ENCODE results near the gene CPA4.

The CPA4 gene

DNA sequence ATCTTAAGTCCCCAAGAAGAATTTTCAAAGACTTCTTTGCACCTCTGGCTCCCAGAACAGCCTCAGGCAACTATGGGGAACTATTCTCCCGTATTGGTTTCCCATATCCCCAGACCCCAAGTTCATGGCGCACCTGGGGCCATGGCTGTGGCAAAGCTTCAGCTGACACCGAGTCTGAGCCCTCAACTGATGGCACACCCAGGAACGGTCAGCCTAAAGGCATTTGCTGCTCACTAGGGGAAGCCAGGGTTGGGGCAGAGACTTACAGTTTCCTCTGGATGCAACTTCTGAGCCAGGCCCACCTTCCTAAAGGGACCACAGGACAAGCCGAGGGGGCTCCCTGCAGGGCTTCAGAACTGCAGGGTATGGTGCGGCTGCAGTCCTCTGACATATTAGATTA, 73.6 kb downstream of the CPA4 start:
- no peak for DNase-seq

DNA sequence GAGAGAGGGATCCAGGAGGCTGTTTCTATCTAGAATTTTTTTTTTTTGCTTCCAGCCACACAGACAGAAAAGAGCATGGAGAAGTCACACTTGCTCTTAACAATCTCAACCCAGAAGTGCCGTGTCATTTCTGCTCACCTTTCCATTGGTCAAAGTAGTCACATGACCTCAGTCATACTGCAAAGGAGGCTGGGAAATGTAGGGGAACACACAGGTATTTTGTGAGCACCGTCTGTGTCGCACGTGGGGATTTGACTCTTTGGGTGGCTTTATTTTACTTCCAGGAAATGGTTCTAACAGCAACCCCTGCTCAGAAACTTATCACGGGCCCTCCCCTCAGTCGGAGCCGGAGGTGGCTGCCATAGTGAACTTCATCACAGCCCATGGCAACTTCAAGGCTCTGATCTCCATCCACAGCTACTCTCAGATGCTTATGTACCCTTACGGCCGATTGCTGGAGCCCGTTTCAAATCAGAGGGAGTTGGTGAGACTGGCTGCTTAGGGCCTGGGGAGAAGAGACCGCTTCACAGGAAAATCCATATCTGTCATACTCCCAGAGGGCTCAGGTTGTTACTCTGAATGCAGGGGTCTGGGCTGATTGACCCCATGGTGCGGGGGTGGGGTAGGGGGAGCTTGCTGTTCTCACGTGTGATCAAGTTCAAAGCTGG, 74.3 kb downstream of the CPA4 start:
- no peak for DNase-seq

DNA sequence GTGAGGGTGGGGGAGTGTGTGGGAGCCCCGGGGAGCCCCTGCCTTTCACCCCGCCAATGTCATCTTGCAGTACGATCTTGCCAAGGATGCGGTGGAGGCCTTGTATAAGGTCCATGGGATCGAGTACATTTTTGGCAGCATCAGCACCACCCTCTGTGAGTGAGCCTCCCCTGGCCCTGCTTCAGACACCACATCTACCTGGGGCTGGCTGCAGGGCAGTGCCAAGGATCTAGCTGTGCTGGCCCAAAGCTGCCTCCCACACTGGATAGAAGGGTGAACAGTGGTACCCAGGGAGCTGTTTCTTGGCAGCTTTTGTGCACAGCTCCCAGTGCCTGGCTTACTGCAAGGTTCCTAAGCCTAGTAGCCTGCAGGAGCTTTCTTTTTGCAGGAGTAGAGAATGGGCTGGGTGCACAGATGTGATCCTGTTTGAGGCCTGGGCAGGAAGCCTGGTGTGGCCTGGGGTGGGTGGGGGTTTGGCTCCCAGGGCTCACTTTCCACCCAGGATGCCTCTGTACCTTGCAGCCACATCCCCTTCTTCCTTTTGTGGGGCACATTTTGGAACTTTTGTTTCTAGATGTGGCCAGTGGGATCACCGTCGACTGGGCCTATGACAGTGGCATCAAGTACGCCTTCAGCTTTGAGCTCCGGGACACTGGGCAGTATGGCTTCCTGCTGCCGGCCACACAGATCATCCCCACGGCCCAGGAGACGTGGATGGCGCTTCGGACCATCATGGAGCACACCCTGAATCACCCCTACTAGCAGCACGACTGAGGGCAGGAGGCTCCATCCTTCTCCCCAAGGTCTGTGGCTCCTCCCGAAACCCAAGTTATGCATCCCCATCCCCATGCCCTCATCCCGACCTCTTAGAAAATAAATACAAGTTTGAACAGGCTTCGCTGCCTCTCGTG, 75.1 kb downstream of the CPA4 start:
- DNase-seq: no peak

DNA sequence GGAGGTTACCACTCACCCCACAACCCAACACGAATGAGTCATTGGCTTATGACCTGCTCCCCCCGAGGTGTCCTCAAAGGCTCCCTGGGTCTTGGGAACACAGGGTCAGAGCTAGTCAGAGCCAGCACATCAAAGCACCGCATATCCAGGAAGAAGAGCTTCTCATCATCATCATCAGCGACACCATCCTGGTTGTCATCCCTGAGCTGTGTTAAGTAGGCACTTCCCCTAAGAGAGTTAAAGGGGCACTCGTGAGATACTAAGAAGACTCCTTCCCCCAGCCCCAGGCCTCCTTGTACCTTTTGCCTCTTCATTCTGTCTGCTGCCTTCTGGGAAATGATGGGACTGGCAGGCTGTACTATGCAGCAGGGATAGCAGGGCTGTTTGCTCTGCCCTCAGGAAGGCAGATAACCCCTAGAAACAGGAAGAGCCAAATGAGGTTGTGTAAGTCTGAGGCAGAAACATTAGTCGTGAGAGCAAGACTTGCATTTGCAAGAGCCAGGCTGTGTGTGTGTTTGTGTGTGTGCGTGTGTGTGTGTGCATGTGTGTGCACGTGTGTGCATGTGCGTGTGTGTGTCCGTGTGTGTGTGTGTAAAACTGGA, 76.2 kb downstream of the CPA4 start:
- DNase-seq: no peak

DNA sequence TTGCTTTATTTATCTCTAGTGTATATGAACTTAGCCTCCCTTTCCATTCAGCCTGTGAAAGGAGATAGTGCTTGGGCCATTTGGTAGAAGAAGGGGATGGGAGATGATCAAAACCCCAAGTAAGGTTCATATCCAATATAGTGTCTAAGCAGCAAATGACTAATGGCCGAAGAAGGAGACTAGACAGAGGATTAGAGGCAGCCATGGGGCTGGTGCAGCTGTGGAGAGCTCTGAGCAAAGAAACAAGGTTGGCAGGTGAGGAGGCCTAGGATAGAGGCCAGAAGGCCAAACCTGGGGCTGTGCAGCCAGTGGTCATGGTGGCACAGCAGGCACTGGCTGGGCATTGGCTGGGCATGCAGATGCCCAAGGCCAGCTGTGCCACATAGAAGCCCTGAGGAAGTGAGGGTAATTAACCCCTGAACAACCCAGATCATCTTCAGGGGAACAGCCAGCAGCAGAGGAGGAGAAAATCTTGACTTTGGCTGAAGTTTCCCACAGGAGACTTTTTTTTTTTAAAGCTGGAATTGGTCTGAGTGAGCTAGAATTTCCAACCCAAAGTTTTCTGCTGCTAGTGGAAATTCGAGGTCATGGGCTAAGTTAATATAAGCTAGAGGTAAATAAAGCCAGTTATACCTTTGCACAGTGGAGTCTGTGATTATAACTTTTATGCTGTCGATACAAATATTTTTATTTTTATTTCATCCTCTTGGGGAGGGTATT, 77.0 kb downstream of the CPA4 start:
- DNase-seq: no peak

DNA sequence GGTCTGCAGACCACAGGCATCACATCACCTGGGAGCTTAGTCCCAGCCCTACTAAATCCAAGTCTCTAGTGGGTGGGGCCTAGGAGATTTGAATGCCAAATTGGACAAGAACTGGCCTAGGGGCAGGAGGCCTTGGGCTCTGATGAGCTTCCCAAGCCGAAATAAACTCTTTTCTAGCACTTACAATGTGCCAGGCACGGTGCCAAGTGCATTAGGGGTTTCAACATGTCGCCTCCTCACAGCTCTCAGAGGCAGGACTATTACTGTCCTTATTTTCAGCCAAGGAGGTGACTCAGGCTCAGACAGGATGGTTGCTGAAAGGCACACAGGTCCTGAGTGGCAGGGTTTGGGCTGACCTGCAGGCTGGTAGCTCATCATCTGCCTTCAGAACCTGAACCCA, 78.1 kb downstream of the CPA4 start:
- DNase-seq: no peak

DNA sequence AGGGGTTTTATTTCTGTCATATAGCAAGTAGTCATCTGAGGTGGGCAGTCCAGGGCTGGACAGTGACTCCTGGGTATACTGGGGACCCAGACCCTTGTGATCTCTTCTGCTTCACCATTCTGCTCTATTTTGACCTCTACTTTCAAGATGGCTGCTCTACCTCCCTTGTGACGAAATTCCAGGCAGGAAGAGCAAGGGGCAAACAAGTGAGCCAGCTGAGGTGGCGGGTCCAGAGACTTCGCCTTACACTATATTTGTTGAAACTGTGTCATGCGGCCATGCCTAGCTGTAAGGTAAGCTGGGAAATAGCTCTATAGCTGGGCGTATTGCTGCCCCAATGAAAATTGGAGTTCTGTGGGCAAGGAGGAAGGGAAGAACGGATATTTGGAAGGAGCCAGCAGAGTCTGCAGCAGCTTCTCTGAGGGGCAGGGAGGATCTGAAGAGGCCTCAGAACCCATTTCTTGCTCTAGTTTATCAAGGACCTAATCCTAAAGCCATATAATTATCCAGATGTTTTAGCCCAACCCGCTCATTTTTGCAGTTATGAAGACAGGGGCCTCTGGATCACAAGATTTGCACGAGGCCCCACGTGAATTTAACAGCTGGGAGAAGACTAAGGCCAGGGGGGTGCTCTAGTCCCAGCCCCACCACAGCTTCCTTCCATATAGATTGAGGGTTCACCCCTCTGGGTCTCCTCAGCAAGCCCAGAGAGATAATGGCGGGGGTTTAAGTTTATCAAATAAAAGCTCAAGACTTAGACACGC, 79.6 kb downstream of the CPA4 start:
- DNase-seq: no peak

All from NCI-H2107 (cell line).